ENCODE measurements around the gene CPVL. TPM values are rescaled to one million over a fixed set of nuclear protein-coding genes. Genes with fewer than 3 reads are reported as not detected.

The CPVL gene
- total and polyA plus RNA-seq, 2 of the 8 experiments (the other 6 are each of a cell fraction or from before 2014, with no cell fraction given) = 40.0 to 55.0 TPM

- no peak overlapping the region for H4K5ac ChIP-seq (ENCODE audit: insufficient read length, low read depth, low read length)
- H4K20me1 ChIP-seq (replicated peaks in 1 of 2; ENCODE audit: control insufficient read depth in 1 of 2, insufficient read depth in 2 of 2, low read length in 2 of 2) = no peaks in the 10 kb centered on the region
- H2BK15ac ChIP-seq (ENCODE audit: low read length) = no peak overlapping the region
- no peaks in the 10 kb centered on the region for H3K79me2 ChIP-seq (ENCODE audit: control insufficient read depth in 1 of 2, insufficient read depth in 2 of 2, low read length in 2 of 2)
- TF ChIP-seq CTCF (IDR thresholded peaks at IDR 0.05; ENCODE audit: control extremely low read depth in 1 of 3, insufficient read depth in 1 of 3, low read depth in 1 of 3, low read length in 3 of 3) = peak in 1 of 3 experiments; percentile 22; a peak in 1 of 4 replicates
- no peak for TF ChIP-seq SUZ12 (IDR thresholded peaks at IDR 0.05; ENCODE audit: low read length)
- no peaks in the 10 kb centered on the region for H3K4me1 ChIP-seq (replicated peaks in 1 of 4; ENCODE audit: control insufficient read depth in 3 of 4, insufficient read depth in 4 of 4, low read length in 3 of 4)
- H2BK12ac ChIP-seq (ENCODE audit: low read depth, low read length) = no peak overlapping the region
- H3K27me3 ChIP-seq (replicated peaks in 1 of 4; ENCODE audit: control insufficient read depth in 3 of 4, extremely low read depth in 1 of 4, insufficient read depth in 3 of 4, low read length in 3 of 4) = no peaks in the 10 kb centered on the region
- no peak overlapping the region for H2BK120ac ChIP-seq (replicated peaks; ENCODE audit: low read depth, low read length)
- no peak overlapping the region for H3K4me2 ChIP-seq (ENCODE audit: insufficient read depth in 1 of 2, low read depth in 2 of 2, low read length in 2 of 2)
- no peak overlapping the region for H3K9ac ChIP-seq (replicated peaks in 1 of 4; ENCODE audit: extremely low read depth in 1 of 4, low read depth in 3 of 4, low read length in 3 of 4)
- H2AFZ ChIP-seq (ENCODE audit: low read length) = no peak overlapping the region
- no peak overlapping the region for H2BK5ac ChIP-seq (ENCODE audit: low read depth, low read length)
- POLR2A ChIA-PET (ENCODE audit: partially characterized antibody) = no interaction called here
- H3K14ac ChIP-seq (ENCODE audit: insufficient read length) = no peak overlapping the region
- no peak overlapping the region for H4K91ac ChIP-seq (replicated peaks; ENCODE audit: insufficient read length, low read length)
- no peak for FAIRE-seq
- WGBS, 2 experiments (ENCODE audit: extremely low coverage in 1 of 2, insufficient coverage in 1 of 2, insufficient read length in 1 of 2, insufficient replicate concordance in 2 of 2, low coverage in 1 of 2, low lambda C conversion rate in 2 of 2, missing lambda C conversion rate in 1 of 2) = 92% methylated on average over 6 of the region's 6 CpGs; no CpG with 5 or more reads in 1 of the 2 experiments
- H3K4ac ChIP-seq (replicated peaks; ENCODE audit: insufficient read length, low read depth, low read length) = no peak overlapping the region
- no peak overlapping the region for H3K56ac ChIP-seq (replicated peaks; ENCODE audit: insufficient read length, low read depth, low read length)
- DNase-seq (ENCODE audit: low read depth in 1 of 2, low spot score in 2 of 2) = no peak
- no peaks in the 10 kb centered on the region for H3K23me2 ChIP-seq (ENCODE audit: low read depth, low read length)
- H3K4me3 ChIP-seq (ENCODE audit: extremely low read depth in 1 of 4, insufficient read depth in 2 of 4, low read depth in 3 of 4, low read length in 4 of 4) = no peak overlapping the region
- CTCF ChIA-PET (ENCODE audit: partially characterized antibody) = interaction anchor here (0.7 kb wide), 1 partner anchor 75 kb away, joined by 5 read pairs; no protein-coding TSS in a partner anchor
- no peak overlapping the region for H4K8ac ChIP-seq (ENCODE audit: extremely low read depth, insufficient read depth, low read length)
- no peak overlapping the region for H2BK20ac ChIP-seq (ENCODE audit: low read length)
- H3K23ac ChIP-seq (ENCODE audit: insufficient read length) = no peak overlapping the region
- H3K27ac ChIP-seq (ENCODE audit: low read depth, low read length) = no peak overlapping the region
- no peak overlapping the region for H2AK5ac ChIP-seq (ENCODE audit: low read depth, low read length)
- H3K79me1 ChIP-seq (ENCODE audit: low read depth, low read length) = no peaks in the 10 kb centered on the region
- peaks cover 0 to 2% of the 10 kb centered on the region in 2 experiments; a peak in 1 of 4 replicates for H3K9me3 ChIP-seq (ENCODE audit: insufficient read depth in 2 of 2, low read depth in 1 of 2, low read length in 1 of 2)
- H3K36me3 ChIP-seq (ENCODE audit: control insufficient read depth in 2 of 4, insufficient read depth in 4 of 4, low read length in 3 of 4) = no peaks in the 10 kb centered on the region
- no peak overlapping the region for H3K18ac ChIP-seq (ENCODE audit: extremely low read depth, low read length)
Observed at GRCh38 chr7:29022291-29022988, 123.9 kb downstream of the CPVL start.

Data from H1 (cell line).